Measurements from ENCODE around the gene UBE2B.

GRCh38 chr5:134355681-134356080 is 15.7 kb upstream of the UBE2B start:
- no peak for TF ChIP-seq CTCF (IDR thresholded peaks at IDR 0.05; ENCODE audit: insufficient read depth, low read length)
- no peak for TF ChIP-seq POLR2AphosphoS5 (IDR thresholded peaks at IDR 0.05; ENCODE audit: low read depth)
